Neural crest cell (in vitro differentiated cells): ENCODE results near the gene COLEC11. TPM values are rescaled to one million over a fixed set of nuclear protein-coding genes. Genes with fewer than 3 reads are reported as not detected.
"Not testable (repeated sequence)": the region's sequence is repeated elsewhere in the genome, so short reads cannot be mapped to it uniquely, and the experiment has no call there.

Source experiments
- DNase-seq: peaks from one replicate; pipeline ENCODE4 v3.0.0; 2021; ENCODE audit warnings: low read depth, mixed read lengths, low spot score
- H3K27ac Mint-ChIP-seq: one replicate; pipeline ENCODE4 v1.8.0; 2021; ENCODE audit warnings: mild to moderate bottlenecking, mixed read lengths; ENCODE audit not compliant: unreplicated experiment
- H3K27me3 Mint-ChIP-seq: 2 replicates; pipeline ENCODE4 v1.8.0; 2021; ENCODE audit warnings: low read depth, mild to moderate bottlenecking, mixed read lengths
- H3K36me3 Mint-ChIP-seq: 2 replicates; pipeline ENCODE4 v1.8.0; 2021; ENCODE audit warnings: low read depth, mild to moderate bottlenecking, mixed read lengths
- H3K4me1 Mint-ChIP-seq: 2 replicates; pipeline ENCODE4 v1.8.0; 2021; ENCODE audit warnings: mixed read lengths
- H3K4me3 Mint-ChIP-seq: one replicate; pipeline ENCODE4 v1.8.0; 2021; ENCODE audit warnings: mild to moderate bottlenecking, mixed read lengths
- H3K9me3 Mint-ChIP-seq: 2 replicates; pipeline ENCODE4 v1.8.0; 2021; ENCODE audit warnings: mixed read lengths
- CTCF ChIP-seq: fragments of 200-600 bp; sonication (generic); conservative IDR thresholded peaks from 2 replicates; pipeline ENCODE4 v1.5.0; 2021; ENCODE audit warnings: antibody characterized with exemption, mild to moderate bottlenecking
- total RNA-seq: library from RNA; stranded (reverse); gene quantifications from 2 replicates; pipeline ENCODE4 v1.2.1, GENCODE V29; 2021

COLEC11 gene
- total RNA-seq, 1 donor from 2014 or later = not detected

GRCh38 chr2:3558205-3559014 lies 36.5 kb upstream of the COLEC11 start, which contains the start of gene RNASEH1:
Gene RNASEH1 (minus strand): TSS chr2:3558333. CDS start chr2:3558260, 73 bp downstream.
- Mint-ChIP-seq H3K36me3 (peaks cover 8% of the 10 kb centered on the region), H3K4me3 (peak within 1 kb of the TSS; percentile 91), H3K27me3 (no peaks in the 10 kb centered on the region), H3K27ac (peak within 1 kb of the TSS; percentile 97), H3K4me1 (peaks cover 22% of the 10 kb centered on the region), H3K9me3 (no peaks in the 10 kb centered on the region)
- no peak for TF ChIP-seq CTCF
- DNase-seq = peak; percentile 97

GRCh38 chr2:3563521-3563976 lies 31.4 kb upstream of the COLEC11 start:
- Mint-ChIP-seq H3K27ac (no peak overlapping the region), H3K4me3 (no peak overlapping the region)
- no peak for TF ChIP-seq CTCF

GRCh38 chr2:3565117-3565516 lies 29.8 kb upstream of the COLEC11 start:
- no peak for TF ChIP-seq CTCF
- H3K4me1 Mint-ChIP-seq = no peaks in the 10 kb centered on the region
- DNase-seq = no peak
- H3K27me3 Mint-ChIP-seq = no peaks in the 10 kb centered on the region
- no peak overlapping the region for H3K27ac Mint-ChIP-seq
- no peaks in the 10 kb centered on the region for H3K36me3 Mint-ChIP-seq
- no peaks in the 10 kb centered on the region for H3K9me3 Mint-ChIP-seq
- H3K4me3 Mint-ChIP-seq = no peak overlapping the region

More at GRCh38 chr2:3563521-3563976, 31.4 kb upstream of the COLEC11 start:
- Mint-ChIP-seq H3K9me3 (no peaks in the 10 kb centered on the region), H3K27me3 (no peaks in the 10 kb centered on the region), H3K4me1 (peaks cover 8% of the 10 kb centered on the region), H3K36me3 (peaks cover 3% of the 10 kb centered on the region)
- no peak for DNase-seq

- H3K27ac Mint-ChIP-seq = no peak overlapping the region
- H3K4me3 Mint-ChIP-seq = no peak overlapping the region
- H3K9me3 Mint-ChIP-seq = no peaks in the 10 kb centered on the region
- TF ChIP-seq CTCF = no peak
- H3K36me3 Mint-ChIP-seq = no peaks in the 10 kb centered on the region
- no peak for DNase-seq
- no peaks in the 10 kb centered on the region for H3K4me1 Mint-ChIP-seq
- H3K27me3 Mint-ChIP-seq = no peaks in the 10 kb centered on the region
These were observed 28.1 kb upstream of the COLEC11 start for GRCh38 chr2:3566806-3567205.

- H3K9me3 Mint-ChIP-seq, H3K4me3 Mint-ChIP-seq, H3K4me1 Mint-ChIP-seq, DNase-seq, H3K27me3 Mint-ChIP-seq, H3K36me3 Mint-ChIP-seq, H3K27ac Mint-ChIP-seq: not testable (repeated sequence)
These were observed 25.3 kb upstream of the COLEC11 start for GRCh38 chr2:3569656-3570055.

GRCh38 chr2:3571284-3571683 lies 23.6 kb upstream of the COLEC11 start:
- H3K27ac Mint-ChIP-seq = no peak overlapping the region
- peaks cover 15% of the 10 kb centered on the region for H3K4me1 Mint-ChIP-seq
- H3K9me3 Mint-ChIP-seq = no peaks in the 10 kb centered on the region
- peaks cover 6% of the 10 kb centered on the region for H3K36me3 Mint-ChIP-seq
- no peaks in the 10 kb centered on the region for H3K27me3 Mint-ChIP-seq
- H3K4me3 Mint-ChIP-seq = peak overlapping the region; percentile 3
- no peak for TF ChIP-seq CTCF
- no peak for DNase-seq
